HG03558 (cell line): ENCODE data around the gene HES4.
"Not testable (repeated sequence)": the region's sequence is repeated elsewhere in the genome, so short reads cannot be mapped to it uniquely, and the experiment has no call there.

ENCODE experiments used
- ATAC-seq: cut with Tn5 transposase; IDR thresholded peaks from one replicate; pipeline ENCODE4 v1.9.1; 2021; ENCODE audit warnings: moderate number of reproducible peaks; ENCODE audit not compliant: unreplicated experiment; ENCODE audit errors: extremely low read depth

Gene HES4

DNA sequence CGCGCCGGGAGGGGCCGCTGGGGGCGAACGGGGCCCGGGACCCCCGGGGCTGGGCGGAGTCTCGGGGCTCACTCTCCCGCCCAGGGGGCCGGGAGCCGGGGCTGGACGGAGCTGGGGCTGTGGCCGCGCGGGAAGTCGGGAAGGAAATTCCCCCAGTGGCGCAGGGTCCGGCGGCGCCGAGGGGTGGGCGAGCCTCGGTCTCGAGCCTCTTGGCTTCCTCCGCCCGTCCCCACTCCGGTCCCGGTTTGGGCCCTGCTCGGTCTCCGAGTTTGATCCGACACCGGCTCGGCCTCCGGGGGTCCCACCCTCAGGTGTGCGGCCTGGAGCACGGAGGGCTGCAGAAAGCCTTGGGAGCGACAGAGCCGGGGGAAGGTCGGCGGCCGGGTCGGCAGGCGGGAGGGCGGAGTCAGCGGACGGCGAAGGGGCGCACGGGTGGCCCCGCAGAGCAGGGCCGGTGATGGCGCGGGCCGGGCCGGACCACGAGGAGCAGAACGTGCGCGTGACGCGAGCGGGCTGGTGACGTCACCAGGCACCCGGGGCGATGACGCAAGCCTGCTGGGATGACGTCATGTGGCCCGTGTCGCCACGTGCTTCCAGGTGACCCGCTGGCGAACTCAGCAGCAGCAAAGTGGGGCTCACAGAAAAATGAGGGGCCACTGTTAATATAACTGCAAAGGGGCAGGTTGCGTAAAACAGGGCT, 610 bp upstream of the HES4 start:
- ATAC-seq = no peak

DNA sequence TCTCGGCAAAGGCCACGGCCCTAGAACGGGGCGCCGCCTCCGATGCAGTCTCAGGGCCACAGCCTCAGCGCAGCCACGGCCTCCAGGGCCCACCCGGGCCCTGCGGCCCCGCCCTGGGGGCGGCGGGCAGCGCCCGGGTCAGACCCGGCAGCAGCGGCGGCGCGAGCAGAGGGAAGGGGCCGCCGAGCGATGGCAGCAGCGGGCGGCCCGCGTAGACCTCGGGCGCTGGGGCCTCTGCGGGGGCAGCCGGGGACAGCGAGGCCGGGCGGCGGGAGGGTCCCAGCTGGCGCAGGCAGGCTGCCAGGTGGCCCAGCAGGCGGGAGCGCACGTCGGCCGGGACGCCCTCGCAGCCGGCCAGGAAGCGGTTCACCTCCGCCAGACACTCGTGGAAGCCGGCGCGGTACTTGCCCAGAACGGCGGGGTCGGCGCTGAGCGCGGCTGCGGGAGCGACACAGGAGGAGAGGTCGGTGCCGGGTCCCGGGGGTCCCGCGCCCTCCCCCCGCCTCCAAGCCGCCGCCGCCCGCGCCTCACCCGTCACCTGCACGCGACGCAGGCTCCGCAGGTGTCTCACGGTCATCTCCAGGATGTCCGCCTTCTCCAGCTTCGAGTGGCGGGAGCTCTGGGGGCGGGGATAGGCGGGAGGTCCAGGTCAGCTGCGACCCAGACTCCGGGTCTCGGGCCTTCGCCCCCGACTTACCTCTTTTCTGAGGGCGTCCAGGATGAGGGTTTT, 737 bp downstream of the HES4 start:
- no peak for ATAC-seq

DNA sequence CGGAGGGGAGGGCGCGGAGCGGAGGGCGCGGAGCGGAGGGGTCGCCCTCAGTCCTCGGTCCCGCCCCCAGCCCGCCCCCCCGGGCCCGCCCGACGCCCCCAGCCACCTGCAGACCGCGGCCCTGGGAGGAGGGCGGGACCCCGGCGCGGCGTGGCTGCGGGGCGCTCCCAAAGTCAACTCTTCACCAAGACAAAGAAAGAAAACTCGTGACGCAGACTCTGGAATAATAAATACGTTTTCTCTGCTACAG, 1.2 kb downstream of the HES4 start:
- no peak for ATAC-seq

DNA sequence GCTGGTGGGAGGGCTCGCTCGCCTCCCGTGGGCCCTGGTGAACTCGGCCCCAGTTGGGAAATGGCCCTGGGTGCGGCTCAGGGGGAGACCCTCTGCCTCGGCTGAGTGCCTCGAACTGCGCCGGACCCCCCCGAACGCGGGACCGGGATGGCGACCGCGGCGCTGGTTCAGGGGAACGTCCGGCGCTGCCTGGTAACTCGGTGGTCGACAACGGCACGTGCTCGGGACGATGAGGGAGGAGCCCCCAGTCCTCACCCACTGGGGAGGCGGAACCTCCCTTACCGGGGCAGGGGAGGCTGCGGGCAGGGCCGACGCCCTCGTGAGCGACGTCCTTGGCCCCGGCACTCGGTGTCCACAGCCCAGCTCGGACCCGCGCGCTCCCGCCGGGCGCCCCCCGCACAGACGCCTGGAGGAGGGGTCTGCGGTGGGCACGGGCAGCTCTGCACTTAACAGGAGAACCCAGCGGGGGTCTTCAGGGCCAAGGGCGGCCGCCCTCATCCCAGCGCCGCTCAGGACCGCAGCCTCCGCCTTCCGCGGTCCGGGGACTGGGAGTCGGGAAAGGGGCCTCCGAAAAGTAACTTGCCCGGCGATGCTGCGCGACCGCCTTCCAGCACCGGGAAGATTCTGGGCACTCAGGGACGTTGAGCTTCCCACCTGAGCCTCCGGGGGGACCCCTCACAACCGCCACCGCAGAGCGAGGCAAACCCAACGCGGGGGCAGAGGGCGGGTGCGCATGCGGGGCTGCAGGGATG, 1.7 kb downstream of the HES4 start:
- no peak for ATAC-seq

GRCh38 chr1:997713-997992, 2.2 kb downstream of the HES4 start:
- no peak for ATAC-seq

DNA sequence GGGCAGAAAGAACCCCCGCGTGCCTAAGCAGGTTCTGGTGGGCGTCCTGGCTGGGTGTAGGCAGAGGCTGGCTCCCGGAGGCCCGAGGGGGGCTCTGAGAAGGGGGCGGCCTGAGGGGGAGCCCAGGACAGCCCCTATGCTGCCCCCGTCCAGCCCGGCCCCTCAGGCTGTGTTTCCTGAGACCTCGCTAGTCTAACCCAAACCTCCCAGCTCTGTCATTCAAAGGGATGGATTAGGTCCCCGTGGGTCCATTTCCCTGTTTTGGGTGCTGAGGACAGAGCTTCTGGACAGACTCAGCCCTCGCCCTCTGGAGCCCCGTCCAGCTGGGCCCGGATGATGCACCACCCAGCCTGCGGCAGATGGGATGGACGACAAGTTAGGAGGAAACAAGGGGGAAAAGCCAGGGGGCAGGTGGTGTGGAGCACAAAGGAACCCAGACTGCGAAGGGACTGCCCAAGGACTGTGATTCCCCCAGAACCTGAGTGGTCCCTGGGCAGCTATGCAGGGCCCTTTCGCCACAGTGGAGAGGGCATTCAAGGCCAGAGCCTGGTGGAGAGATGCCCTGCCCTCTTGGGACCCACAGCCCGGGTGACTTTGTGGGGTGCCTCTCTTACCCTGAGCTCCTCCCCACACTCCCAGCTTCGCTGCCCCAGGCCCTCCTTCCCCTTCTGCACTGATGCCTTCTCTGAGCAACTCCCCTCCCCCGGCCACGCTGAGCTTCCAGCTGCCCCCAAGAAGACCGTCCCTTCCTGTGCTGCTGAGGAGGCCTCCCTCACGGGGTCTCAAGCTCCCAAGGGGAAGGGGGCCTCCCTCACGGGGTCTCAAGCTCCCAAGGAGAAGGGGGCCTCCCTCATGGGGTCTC, 2.8 kb downstream of the HES4 start:
- no peak for ATAC-seq

GRCh38 chr1:995665-996633, 3.9 kb downstream of the HES4 start:
- ATAC-seq = no peak

- not testable (repeated sequence) for ATAC-seq
Measured at GRCh38 chr1:994546-994945, 5.4 kb downstream of the HES4 start.

DNA sequence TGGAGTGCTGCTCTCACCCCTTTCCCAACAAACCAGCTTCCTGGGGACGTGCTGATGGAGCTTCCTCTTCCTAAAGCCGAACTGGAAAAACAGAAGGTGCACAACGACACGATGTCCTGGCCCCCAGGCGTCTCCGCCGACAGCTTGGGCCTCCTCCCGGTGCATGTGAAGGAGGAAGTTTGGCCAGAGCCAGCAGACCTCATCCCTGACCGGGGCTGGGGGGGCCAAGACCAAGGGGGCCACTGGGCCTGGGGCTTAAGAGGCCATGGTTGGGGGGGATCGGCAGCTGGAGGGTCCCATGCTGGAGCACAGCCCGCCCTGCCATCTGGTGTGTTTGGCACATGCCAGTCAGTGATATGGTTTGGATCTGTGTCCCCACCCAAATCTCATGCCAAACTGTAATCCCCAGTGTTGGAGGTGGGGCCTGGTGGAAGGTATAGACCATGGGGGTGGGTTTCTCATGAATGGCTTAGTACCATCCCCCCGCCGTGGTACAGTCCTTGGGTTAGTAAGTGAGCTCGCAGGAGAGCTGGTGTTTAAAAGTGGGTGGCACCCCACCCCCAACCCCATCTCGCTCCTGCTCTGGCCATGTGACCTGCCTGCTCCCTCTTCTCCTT, 6.4 kb downstream of the HES4 start:
- ATAC-seq = no peak

GRCh38 chr1:992362-992761, 7.5 kb downstream of the HES4 start:
- ATAC-seq = no peak

GRCh38 chr1:991895-992294, 8.0 kb downstream of the HES4 start:
- ATAC-seq = no peak

DNA sequence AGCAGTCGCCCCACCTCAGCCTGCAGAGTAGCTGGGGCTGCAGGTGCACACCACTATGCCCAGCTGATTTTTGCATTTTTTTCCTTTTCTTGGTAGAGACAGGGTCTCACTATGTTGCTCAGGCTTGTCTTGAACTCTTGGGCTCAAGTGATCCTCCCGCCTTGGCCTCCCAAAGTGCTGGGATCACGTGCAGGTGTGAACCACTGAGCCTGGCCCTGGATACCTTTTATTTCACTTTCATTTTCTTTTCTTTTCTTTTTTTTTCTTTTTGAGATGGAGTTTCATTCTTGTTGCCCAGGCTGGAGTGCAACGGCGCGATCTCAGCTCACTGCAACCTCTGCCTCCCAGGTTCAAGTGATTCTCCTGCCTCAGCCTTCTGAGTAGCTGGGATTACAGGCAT, 8.6 kb downstream of the HES4 start:
- not testable (repeated sequence) for ATAC-seq

GRCh38 chr1:988061-988460, 11.8 kb downstream of the HES4 start:
- ATAC-seq = not testable (repeated sequence)

GRCh38 chr1:985126-985525, 14.8 kb downstream of the HES4 start:
- ATAC-seq = no peak

DNA sequence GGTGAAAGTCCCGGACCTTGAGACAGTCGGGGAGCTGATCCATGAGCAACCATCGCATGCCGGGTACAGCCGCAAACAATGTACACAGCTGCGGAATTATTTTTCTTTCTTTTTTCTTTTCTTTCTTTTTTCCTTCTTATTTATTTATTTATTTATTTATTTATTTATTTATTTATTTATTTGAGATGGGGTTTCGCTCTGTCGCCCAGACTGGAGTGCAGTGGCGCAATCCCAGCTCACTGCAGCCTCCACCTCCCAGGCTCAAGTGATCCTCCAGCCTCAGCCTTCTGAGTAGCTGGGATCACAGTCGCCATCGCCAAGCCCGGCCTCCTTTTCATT, 15.5 kb downstream of the HES4 start:
- no peak for ATAC-seq

GRCh38 chr1:983798-984475, 16.0 kb downstream of the HES4 start:
- ATAC-seq = no peak

DNA sequence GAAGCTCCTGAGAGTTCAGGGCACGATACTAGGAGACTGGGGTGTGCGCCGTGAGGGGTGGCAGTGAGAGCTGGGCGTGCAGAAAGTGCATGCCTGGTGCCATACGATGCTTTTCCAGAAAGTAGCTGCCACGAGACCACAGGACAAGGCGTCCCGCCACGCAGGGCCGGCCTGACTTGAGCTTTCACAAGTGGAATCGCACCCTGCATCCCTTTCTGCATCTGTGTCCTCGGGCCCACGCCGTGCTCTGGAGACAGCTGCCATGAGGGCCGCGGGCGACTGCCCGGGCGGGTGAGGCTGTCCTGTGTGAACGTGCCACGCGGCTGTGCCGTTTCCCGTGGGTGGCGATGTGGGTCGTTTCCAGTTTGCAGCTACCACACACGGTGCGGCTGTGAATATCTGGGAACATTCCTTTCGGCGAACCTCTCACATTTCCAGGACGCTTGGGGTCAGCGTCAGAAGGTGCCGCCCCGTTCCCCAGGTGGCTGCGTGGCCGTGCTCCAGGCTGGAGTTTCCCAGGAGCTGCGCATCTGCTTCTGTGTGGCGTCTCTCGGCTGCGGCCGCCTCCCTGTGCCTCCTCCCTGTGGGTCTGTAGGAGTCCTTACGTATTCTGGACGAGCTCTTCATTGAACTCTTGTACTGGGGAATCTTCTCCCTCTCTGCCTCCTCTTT, 17.0 kb downstream of the HES4 start:
- no peak for ATAC-seq

GRCh38 chr1:981955-982558, 17.8 kb downstream of the HES4 start, which contains the start of gene PERM1:
TSS of gene PERM1 (minus strand) at chr1:982093. CDS start at chr1:981029, 1,064 bp downstream.
- no peak for ATAC-seq
